Measurements from ENCODE around the gene SPDYE6. TPM values are rescaled to one million over a fixed set of nuclear protein-coding genes. Genes with fewer than 3 reads are reported as not detected.
"Not testable (repeated sequence)": the region's sequence is repeated elsewhere in the genome, so short reads cannot be mapped to it uniquely, and the experiment has no call there.

SPDYE6 gene
- total RNA-seq, result not detected

- DNase-seq; intact Hi-C loops (cut with micrococcal nuclease); H3K36me3 Mint-ChIP-seq; H3K27ac Mint-ChIP-seq; POLR2A ChIA-PET; H3K4me1 Mint-ChIP-seq (ENCODE audit: low read depth); H3K9me3 Mint-ChIP-seq; CTCF ChIA-PET; H3K27me3 Mint-ChIP-seq; H3K4me3 Mint-ChIP-seq: not testable (repeated sequence)
Measured at GRCh38 chr7:102356344-102356743, at the start of gene SPDYE6. Gene SPDYE6 (minus strand): TSS chr7:102356444. CDS start chr7:102356023, 421 bp downstream.

- POLR2A ChIA-PET; H3K4me3 Mint-ChIP-seq; H3K27ac Mint-ChIP-seq; H3K27me3 Mint-ChIP-seq; H3K4me1 Mint-ChIP-seq (ENCODE audit: low read depth); DNase-seq; H3K9me3 Mint-ChIP-seq: not testable (repeated sequence)
- CTCF ChIA-PET, result interaction anchor here (0.7 to 2.9 kb wide), 15 partner anchors 8 to 62 kb away, joined by 3 to 26 read pairs (median 6); partner anchors contain the start of genes ALKBH4, LRWD1, ORAI2 and PRKRIP1
- intact Hi-C loops (cut with micrococcal nuclease), result loop anchor here (2.0 to 5.0 kb wide), 2 partner anchors 46 to 62 kb away; no protein-coding TSS in a partner anchor
- H3K36me3 Mint-ChIP-seq, result peaks cover 52% of the 10 kb centered on the region
Measured at GRCh38 chr7:102404862-102405188, 48.6 kb upstream of the SPDYE6 start.

- H3K4me3 Mint-ChIP-seq, result no peak overlapping the region
- H3K27me3 Mint-ChIP-seq, result no peaks in the 10 kb centered on the region
- ChIA-PET POLR2A (no interaction called here), CTCF (interaction anchor here (0.6 to 2.9 kb wide), 17 partner anchors 9 to 63 kb away, joined by 3 to 26 read pairs (median 6); partner anchors contain the start of genes ALKBH4, LRWD1, ORAI2 and PRKRIP1)
- no peak overlapping the region for H3K27ac Mint-ChIP-seq
- H3K4me1 Mint-ChIP-seq (ENCODE audit: low read depth), result peaks cover 6% of the 10 kb centered on the region
- H3K36me3 Mint-ChIP-seq, result peaks cover 50% of the 10 kb centered on the region
- DNase-seq, result peak; percentile 61
- intact Hi-C loops (cut with micrococcal nuclease), result loop anchor here (2.0 to 5.0 kb wide), 2 partner anchors 47 to 63 kb away; no protein-coding TSS in a partner anchor
- no peaks in the 10 kb centered on the region for H3K9me3 Mint-ChIP-seq
Measured at GRCh38 chr7:102404005-102404861, 48.0 kb upstream of the SPDYE6 start.

GRCh38 chr7:102403563-102403962 is 47.3 kb upstream of the SPDYE6 start:
- Mint-ChIP-seq H3K27me3 (no peaks in the 10 kb centered on the region), H3K27ac (no peak overlapping the region), H3K9me3 (no peaks in the 10 kb centered on the region), H3K4me3 (no peak overlapping the region), H3K36me3 (peaks cover 48% of the 10 kb centered on the region), H3K4me1 (ENCODE audit: low read depth) (peaks cover 6% of the 10 kb centered on the region)
- CTCF ChIA-PET, result interaction anchor here (1.6 to 2.9 kb wide), 5 partner anchors 8 to 64 kb away, joined by 6 to 25 read pairs (median 17); partner anchors contain the start of gene PRKRIP1
- intact Hi-C loops (cut with micrococcal nuclease), result loop anchor here (5.0 kb wide), 1 partner anchor 64 kb away; no protein-coding TSS in a partner anchor
- POLR2A ChIA-PET, result no interaction called here
- no peak for DNase-seq

- intact Hi-C loops (cut with micrococcal nuclease), result loop anchor here (5.0 kb wide), 1 partner anchor 67 kb away; no protein-coding TSS in a partner anchor
- Mint-ChIP-seq H3K36me3 (peaks cover 33% of the 10 kb centered on the region), H3K4me3 (no peak overlapping the region), H3K4me1 (ENCODE audit: low read depth) (peaks cover 20% of the 10 kb centered on the region), H3K27me3 (no peaks in the 10 kb centered on the region), H3K27ac (no peak overlapping the region), H3K9me3 (no peaks in the 10 kb centered on the region)
- POLR2A ChIA-PET, result interaction anchor here (1.0 kb wide), 1 partner anchor 64 kb away, joined by 3 read pairs; the partner anchor contains the start of gene ALKBH4
- no peak for DNase-seq
- CTCF ChIA-PET, result interaction anchor here (1.2 kb wide), 1 partner anchor 9 kb away, joined by 4 read pairs; no protein-coding TSS in a partner anchor
Measured at GRCh38 chr7:102400360-102400759, 44.1 kb upstream of the SPDYE6 start.

GRCh38 chr7:102398543-102398942 is 42.3 kb upstream of the SPDYE6 start:
- no peak for DNase-seq

GRCh38 chr7:102396710-102397019 is 40.4 kb upstream of the SPDYE6 start:
- ChIA-PET POLR2A (interaction anchor here (1.4 to 2.7 kb wide), 4 partner anchors 9 to 539 kb away, joined by 4 to 12 read pairs (median 6); no protein-coding TSS in a partner anchor), CTCF (interaction anchor here (0.8 to 2.0 kb wide), 6 partner anchors 8 to 54 kb away, joined by 3 to 8 read pairs (median 4); no protein-coding TSS in a partner anchor)
- Mint-ChIP-seq H3K36me3 (peaks cover 20% of the 10 kb centered on the region), H3K27me3 (no peaks in the 10 kb centered on the region), H3K4me1 (ENCODE audit: low read depth) (peaks cover 17% of the 10 kb centered on the region), H3K4me3 (peak overlapping the region; percentile 94), H3K9me3 (no peaks in the 10 kb centered on the region), H3K27ac (peak overlapping the region; percentile 86)
- no peak for DNase-seq
- intact Hi-C loops (cut with micrococcal nuclease), result loop anchor here (1.0 kb wide), 4 partner anchors 30 to 110 kb away; partner anchors contain the start of gene SH2B2

More at GRCh38 chr7:102398543-102398942, 42.3 kb upstream of the SPDYE6 start:
- H3K4me1 Mint-ChIP-seq (ENCODE audit: low read depth), result peaks cover 17% of the 10 kb centered on the region
- H3K4me3 Mint-ChIP-seq, result no peak overlapping the region
- ChIA-PET CTCF (no interaction called here), POLR2A (no interaction called here)
- H3K27ac Mint-ChIP-seq, result no peak overlapping the region
- H3K9me3 Mint-ChIP-seq, result no peaks in the 10 kb centered on the region
- peaks cover 29% of the 10 kb centered on the region for H3K36me3 Mint-ChIP-seq
- intact Hi-C loops (cut with micrococcal nuclease), result no loop called here
- no peaks in the 10 kb centered on the region for H3K27me3 Mint-ChIP-seq

- peak within 1 kb of the TSS; percentile 94 for H3K4me3 Mint-ChIP-seq
- peaks cover 17% of the 10 kb centered on the region for H3K4me1 Mint-ChIP-seq (ENCODE audit: low read depth)
- peak; percentile 91 for DNase-seq
- POLR2A ChIA-PET, result interaction anchor here (1.0 to 2.7 kb wide), 5 partner anchors 8 to 539 kb away, joined by 3 to 12 read pairs (median 4); partner anchors contain the start of gene ORAI2
- H3K27me3 Mint-ChIP-seq, result no peaks in the 10 kb centered on the region
- H3K36me3 Mint-ChIP-seq, result peaks cover 19% of the 10 kb centered on the region
- intact Hi-C loops (cut with micrococcal nuclease), result loop anchor here (1.0 kb wide), 4 partner anchors 30 to 110 kb away; partner anchors contain the start of gene SH2B2
- H3K27ac Mint-ChIP-seq, result peak within 1 kb of the TSS; percentile 86
- no peaks in the 10 kb centered on the region for H3K9me3 Mint-ChIP-seq
- CTCF ChIA-PET, result interaction anchor here (0.7 to 2.0 kb wide), 7 partner anchors 9 to 117 kb away, joined by 3 to 8 read pairs (median 4); no protein-coding TSS in a partner anchor
Measured at GRCh38 chr7:102395873-102396709, 39.8 kb upstream of the SPDYE6 start, which contains the start of gene PRKRIP1. Gene PRKRIP1 (plus strand): TSS chr7:102396363. CDS start chr7:102396412, 49 bp downstream.

GRCh38 chr7:102395592-102395872 is 39.3 kb upstream of the SPDYE6 start:
- H3K4me1 Mint-ChIP-seq (ENCODE audit: low read depth), result peaks cover 17% of the 10 kb centered on the region
- ChIA-PET POLR2A (interaction anchor here (1.0 to 2.7 kb wide), 4 partner anchors 20 to 538 kb away, joined by 3 to 12 read pairs (median 6); partner anchors contain the start of gene ORAI2), CTCF (interaction anchor here (1.0 to 2.0 kb wide), 5 partner anchors 8 to 116 kb away, joined by 4 to 8 read pairs (median 4); no protein-coding TSS in a partner anchor)
- H3K27ac Mint-ChIP-seq, result peak overlapping the region; percentile 86
- no peaks in the 10 kb centered on the region for H3K27me3 Mint-ChIP-seq
- no peak for DNase-seq
- H3K36me3 Mint-ChIP-seq, result peaks cover 16% of the 10 kb centered on the region
- H3K9me3 Mint-ChIP-seq, result no peaks in the 10 kb centered on the region
- intact Hi-C loops (cut with micrococcal nuclease), result no loop called here
- H3K4me3 Mint-ChIP-seq, result peak overlapping the region; percentile 94

- ChIA-PET CTCF (interaction anchor here (1.0 to 4.0 kb wide), 3 partner anchors 11 to 121 kb away, joined by 5 to 50 read pairs (median 6); no protein-coding TSS in a partner anchor), POLR2A (interaction anchor here (0.6 kb wide), 1 partner anchor 107 kb away, joined by 3 read pairs; the partner anchor contains the start of gene SH2B2)
- Mint-ChIP-seq H3K27me3 (no peaks in the 10 kb centered on the region), H3K4me1 (ENCODE audit: low read depth) (peaks cover 17% of the 10 kb centered on the region), H3K27ac (no peak overlapping the region), H3K4me3 (no peak overlapping the region), H3K9me3 (no peaks in the 10 kb centered on the region), H3K36me3 (peaks cover 8% of the 10 kb centered on the region)
- DNase-seq, result no peak
- intact Hi-C loops (cut with micrococcal nuclease), result no loop called here
Measured at GRCh38 chr7:102393467-102393866, 37.2 kb upstream of the SPDYE6 start.

GRCh38 chr7:102392330-102392729 is 36.1 kb upstream of the SPDYE6 start:
- Mint-ChIP-seq H3K4me1 (ENCODE audit: low read depth) (peaks cover 11% of the 10 kb centered on the region), H3K4me3 (no peak overlapping the region), H3K36me3 (peaks cover 8% of the 10 kb centered on the region), H3K27ac (no peak overlapping the region), H3K9me3 (no peaks in the 10 kb centered on the region), H3K27me3 (no peaks in the 10 kb centered on the region)
- DNase-seq, result no peak
- POLR2A ChIA-PET, result no interaction called here
- CTCF ChIA-PET, result interaction anchor here (0.8 to 4.0 kb wide), 7 partner anchors 8 to 113 kb away, joined by 4 to 50 read pairs (median 5); no protein-coding TSS in a partner anchor
- intact Hi-C loops (cut with micrococcal nuclease), result no loop called here
